Esophagus muscularis mucosa (tissue), 4 donors: ENCODE results near the gene RELT. TPM values are rescaled to one million over a fixed set of nuclear protein-coding genes. Genes with fewer than 3 reads are reported as not detected.

ENCODE experiments used
- DNase-seq: peaks from one replicate; pipeline ENCODE4 v3.0.0-alpha.2; 2017; ENCODE audit errors: extremely low spot score
- H3K27ac ChIP-seq, 4 donors: fragments of 200-600 bp; sonication (generic); replicated peaks in 1 of 4; 1 replicate in 3 of 4; 2 replicates in 1 of 4; pipeline ENCODE4 v1.5.1; 2016 to 2019; ENCODE audit warnings: mild to moderate bottlenecking in 1 of 4
- H3K27me3 ChIP-seq, 4 donors: fragments of 200-600 bp; sonication (generic); one replicate each; pipeline versions ENCODE4 v1.5.1 to v1.6.0; 2016 to 2019
- H3K36me3 ChIP-seq, 4 donors: fragments of 200-600 bp; sonication (generic); one replicate each; pipeline ENCODE4 v1.5.1; 2016 to 2019
- H3K4me1 ChIP-seq, 4 donors: fragments of 200-600 bp; sonication (generic); one replicate each; pipeline ENCODE4 v1.5.1; 2016 to 2019
- H3K4me3 ChIP-seq, 4 donors: fragments of 200-600 bp; sonication (generic); 1 replicate in 2 of 4; 2 replicates in 2 of 4; pipeline ENCODE4 v1.5.1; 2016 to 2019; ENCODE audit warnings: mild to moderate bottlenecking in 4 of 4, moderate library complexity in 1 of 4
- H3K9me3 ChIP-seq, 4 donors: fragments of 200-600 bp; sonication (generic); 1 replicate in 3 of 4; 2 replicates in 1 of 4; pipeline ENCODE4 v1.5.1; 2016 to 2019
- EP300 ChIP-seq: sonication (generic); formaldehyde crosslinking; IDR thresholded peaks from one replicate; pipeline ENCODE4 v1.6.1; 2017; ENCODE audit warnings: antibody characterized with exemption
- POLR2A ChIP-seq: fragments of 450-650 bp; IDR thresholded peaks from one replicate; pipeline ENCODE4 v1.6.1; 2017; ENCODE audit warnings: antibody characterized with exemption, moderate library complexity, mild to moderate bottlenecking, low read depth
- POLR2AphosphoS5 ChIP-seq, 2 donors: sonication (generic); formaldehyde crosslinking; IDR thresholded peaks; one replicate each; pipeline ENCODE4 v1.6.1; 2017; ENCODE audit warnings: antibody characterized with exemption in 2 of 2
- WGBS: methylation state at CpG from one replicate; pipeline ENCODE4 v1.1.5; 2018; 5-methylcytosine and 5-hydroxymethylcytosine counted together
- intact Hi-C: fragments of 100-400 bp; cut with DNase I; formaldehyde crosslinking; loops from one replicate; pipeline ENCODE4 v1.15.1; 2023
- total RNA-seq, 4 donors: library from RNA; depleted of rRNA; stranded (reverse); fragments of >200 nt; gene quantifications; one replicate each; pipeline versions ENCODE4 v1.1.0 to v1.2.1, GENCODE V29; 2016
- TF ChIP-seq, protein P1 (sequence below), 3 experiments: fragments of 200-600 bp in 2 of 3; fragments of 450-650 bp in 1 of 3; sonication (generic) in 2 of 3; IDR thresholded peaks; one replicate each; pipeline ENCODE4 v1.5.1; 2017 to 2019; ENCODE audit warnings: antibody characterized with exemption in 3 of 3, mild to moderate bottlenecking in 2 of 3, moderate library complexity in 1 of 3

The RELT gene
- total RNA-seq, 4 donors from 2014 or later: 1.2 to 7.8 (median 2.2) TPM

GRCh38 chr11:73379189-73379880, 3.1 kb downstream of the RELT start:
- no peaks in the 10 kb centered on the region for H3K27me3 ChIP-seq
- intact Hi-C loops: no loop called here
- TF ChIP-seq, protein P1, sequence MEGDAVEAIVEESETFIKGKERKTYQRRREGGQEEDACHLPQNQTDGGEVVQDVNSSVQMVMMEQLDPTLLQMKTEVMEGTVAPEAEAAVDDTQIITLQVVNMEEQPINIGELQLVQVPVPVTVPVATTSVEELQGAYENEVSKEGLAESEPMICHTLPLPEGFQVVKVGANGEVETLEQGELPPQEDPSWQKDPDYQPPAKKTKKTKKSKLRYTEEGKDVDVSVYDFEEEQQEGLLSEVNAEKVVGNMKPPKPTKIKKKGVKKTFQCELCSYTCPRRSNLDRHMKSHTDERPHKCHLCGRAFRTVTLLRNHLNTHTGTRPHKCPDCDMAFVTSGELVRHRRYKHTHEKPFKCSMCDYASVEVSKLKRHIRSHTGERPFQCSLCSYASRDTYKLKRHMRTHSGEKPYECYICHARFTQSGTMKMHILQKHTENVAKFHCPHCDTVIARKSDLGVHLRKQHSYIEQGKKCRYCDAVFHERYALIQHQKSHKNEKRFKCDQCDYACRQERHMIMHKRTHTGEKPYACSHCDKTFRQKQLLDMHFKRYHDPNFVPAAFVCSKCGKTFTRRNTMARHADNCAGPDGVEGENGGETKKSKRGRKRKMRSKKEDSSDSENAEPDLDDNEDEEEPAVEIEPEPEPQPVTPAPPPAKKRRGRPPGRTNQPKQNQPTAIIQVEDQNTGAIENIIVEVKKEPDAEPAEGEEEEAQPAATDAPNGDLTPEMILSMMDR (IDR thresholded peaks at IDR 0.05): no peak
- no peak for TF ChIP-seq POLR2AphosphoS5 (IDR thresholded peaks at IDR 0.05)
- no peak for TF ChIP-seq EP300
- no peak for TF ChIP-seq POLR2A
- no peak overlapping the region for H3K27ac ChIP-seq
- no peaks in the 10 kb centered on the region for H3K36me3 ChIP-seq
- H3K4me1 ChIP-seq: peaks cover 36 to 50% (median 39%) of the 10 kb centered on the region in 4 donors
- WGBS: 73% methylated on average over 10 of the region's 10 CpGs
- no peaks in the 10 kb centered on the region for H3K9me3 ChIP-seq
- no peak overlapping the region for H3K4me3 ChIP-seq
- no peak for DNase-seq

GRCh38 chr11:73380331-73380730, 4.1 kb downstream of the RELT start:
- TF ChIP-seq, protein P1 (IDR thresholded peaks at IDR 0.05): no peak
- no peak for TF ChIP-seq EP300
- TF ChIP-seq POLR2A: no peak
- no peak for TF ChIP-seq POLR2AphosphoS5 (IDR thresholded peaks at IDR 0.05)
- 97% methylated on average over 5 of the region's 7 CpGs for WGBS
- no peaks in the 10 kb centered on the region for H3K36me3 ChIP-seq
- H3K4me3 ChIP-seq: no peak overlapping the region
- peaks cover 38 to 60% (median 45%) of the 10 kb centered on the region in 4 donors for H3K4me1 ChIP-seq
- DNase-seq: no peak
- intact Hi-C loops: no loop called here
- no peaks in the 10 kb centered on the region for H3K9me3 ChIP-seq
- no peak overlapping the region for H3K27ac ChIP-seq
- H3K27me3 ChIP-seq: no peaks in the 10 kb centered on the region

DNA sequence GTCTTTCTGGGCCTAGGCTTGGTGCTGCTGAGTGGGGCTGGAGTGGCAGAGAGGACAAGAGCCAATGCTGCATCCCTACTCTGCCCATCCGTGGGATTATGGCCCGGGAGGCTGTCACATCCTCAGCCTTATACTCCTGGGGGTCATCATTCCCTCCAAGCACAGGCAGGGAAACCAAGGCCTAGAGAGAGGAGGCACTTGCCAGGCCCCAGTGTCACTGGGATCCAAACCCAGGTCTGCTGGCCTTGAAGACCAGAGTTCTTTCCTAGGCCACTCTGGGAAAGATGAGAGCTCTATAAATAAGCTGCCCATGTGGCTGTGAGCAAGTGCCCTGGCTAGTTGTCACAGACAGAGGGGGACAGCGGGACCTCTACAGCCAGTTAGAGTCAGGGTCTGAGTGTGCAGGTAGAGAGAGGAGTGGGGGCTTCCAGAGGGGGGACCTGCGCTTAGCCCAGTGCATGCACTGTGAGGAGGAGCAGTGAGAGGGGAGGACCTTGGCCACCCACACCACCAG, 4.8 kb downstream of the RELT start:
- no peak overlapping the region for H3K27ac ChIP-seq
- 94% methylated on average over 2 of the region's 4 CpGs for WGBS

DNA sequence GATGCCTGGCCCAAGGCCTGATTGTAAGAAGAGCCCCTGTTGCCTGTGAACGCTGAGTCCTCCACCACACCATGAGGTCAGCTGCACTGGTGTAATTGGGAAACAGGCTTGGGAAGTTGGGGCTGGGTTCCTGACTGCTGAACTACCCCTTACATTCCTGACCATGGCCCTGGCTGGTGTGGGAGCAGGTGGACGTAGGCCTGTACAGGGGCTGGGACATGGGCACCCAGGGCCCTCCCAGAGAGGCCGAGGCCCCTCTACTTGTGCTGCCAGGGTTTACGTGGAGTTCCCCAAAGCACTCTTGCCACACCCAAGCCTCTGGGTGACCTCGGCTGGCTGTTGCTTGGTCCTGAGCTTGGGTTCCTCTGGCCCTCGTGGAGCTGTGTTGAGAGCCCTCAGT, 5.4 kb downstream of the RELT start:
- intact Hi-C loops: no loop called here
- Histone ChIP-seq H3K4me1 (peaks cover 41 to 65% (median 43%) of the 10 kb centered on the region in 4 donors), H3K36me3 (no peaks in the 10 kb centered on the region), H3K27me3 (no peaks in the 10 kb centered on the region), H3K9me3 (no peaks in the 10 kb centered on the region), H3K4me3 (no peak overlapping the region), H3K27ac (no peak overlapping the region)
- DNase-seq: no peak
- 77% methylated on average over 6 of the region's 6 CpGs for WGBS
- TF ChIP-seq POLR2A (no peak), POLR2AphosphoS5 (IDR thresholded peaks at IDR 0.05) (no peak), EP300 (no peak)
- TF ChIP-seq, protein P1 (IDR thresholded peaks at IDR 0.05): no peak

More for the DNA sequence above, 4.8 kb downstream of the RELT start:
- DNase-seq: no peak
- no peaks in the 10 kb centered on the region for H3K36me3 ChIP-seq
- peaks cover 40 to 60% (median 46%) of the 10 kb centered on the region in 4 donors for H3K4me1 ChIP-seq
- H3K4me3 ChIP-seq: no peak overlapping the region
- H3K9me3 ChIP-seq: no peaks in the 10 kb centered on the region
- TF ChIP-seq EP300: no peak
- intact Hi-C loops: no loop called here
- no peaks in the 10 kb centered on the region for H3K27me3 ChIP-seq

DNA sequence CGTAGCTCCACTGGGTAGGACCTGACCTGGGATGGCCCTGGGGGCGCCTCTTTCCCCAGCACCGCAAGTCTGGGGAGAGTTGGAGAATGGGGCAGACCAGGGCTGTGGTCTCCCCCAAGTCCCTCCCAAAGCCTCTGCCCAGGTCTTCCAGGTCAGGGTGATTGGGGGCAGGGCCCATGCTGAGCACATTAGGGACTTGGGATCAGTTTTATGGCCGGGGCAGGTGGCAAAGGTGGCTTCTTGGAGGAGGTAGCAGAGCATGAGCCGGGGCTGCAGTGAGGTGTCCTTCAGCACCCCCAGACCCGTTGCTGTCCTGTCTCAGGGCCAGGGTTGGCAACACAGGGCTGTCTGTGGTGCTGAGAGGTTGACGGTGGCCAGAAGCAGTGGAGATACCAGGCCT, 6.0 kb downstream of the RELT start:
- no peaks in the 10 kb centered on the region for H3K27me3 ChIP-seq
- no peak overlapping the region for H3K27ac ChIP-seq
- H3K4me3 ChIP-seq: no peak overlapping the region
- intact Hi-C loops: no loop called here
- TF ChIP-seq EP300 (no peak), POLR2A (no peak), POLR2AphosphoS5 (IDR thresholded peaks at IDR 0.05) (no peak)
- TF ChIP-seq, protein P1 (IDR thresholded peaks at IDR 0.05): no peak
- no peaks in the 10 kb centered on the region for H3K9me3 ChIP-seq
- 94% methylated on average over 4 of the region's 7 CpGs for WGBS
- H3K4me1 ChIP-seq: peaks cover 37 to 59% (median 38%) of the 10 kb centered on the region in 4 donors
- no peak for DNase-seq
- H3K36me3 ChIP-seq: no peaks in the 10 kb centered on the region
